ENCODE data around the gene LRP1B. TPM values are rescaled to one million over a fixed set of nuclear protein-coding genes. Genes with fewer than 3 reads are reported as not detected.

Gene LRP1B
- polyA plus RNA-seq, 1 of the 3 experiments (the other 2 are of a cell fraction) = 0.28 TPM

DNA sequence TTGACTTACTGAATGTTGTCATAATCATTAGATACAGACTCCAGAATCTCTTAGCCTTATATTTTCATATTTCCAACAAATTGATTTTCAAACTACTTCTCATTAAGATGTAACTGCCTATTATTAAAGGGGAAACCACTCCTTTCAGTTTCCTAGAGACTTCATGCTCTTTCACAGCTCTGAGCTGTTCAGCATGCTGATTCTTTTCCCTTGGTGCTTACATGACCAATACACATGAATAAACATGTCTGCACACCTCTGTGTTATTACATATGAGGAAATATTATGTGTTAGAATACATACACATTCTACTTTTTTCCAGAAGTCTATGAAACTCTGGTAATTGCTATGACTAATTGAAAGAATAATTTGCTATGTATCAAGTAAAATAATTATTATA is 200.0 kb downstream of the LRP1B start (continued):
- TF ChIP-seq GABPA (IDR thresholded peaks at IDR 0.05; ENCODE audit: low read depth) (no peak), SMC3 (IDR thresholded peaks at IDR 0.05; ENCODE audit: low read depth, low read length) (no peak)

DNA sequence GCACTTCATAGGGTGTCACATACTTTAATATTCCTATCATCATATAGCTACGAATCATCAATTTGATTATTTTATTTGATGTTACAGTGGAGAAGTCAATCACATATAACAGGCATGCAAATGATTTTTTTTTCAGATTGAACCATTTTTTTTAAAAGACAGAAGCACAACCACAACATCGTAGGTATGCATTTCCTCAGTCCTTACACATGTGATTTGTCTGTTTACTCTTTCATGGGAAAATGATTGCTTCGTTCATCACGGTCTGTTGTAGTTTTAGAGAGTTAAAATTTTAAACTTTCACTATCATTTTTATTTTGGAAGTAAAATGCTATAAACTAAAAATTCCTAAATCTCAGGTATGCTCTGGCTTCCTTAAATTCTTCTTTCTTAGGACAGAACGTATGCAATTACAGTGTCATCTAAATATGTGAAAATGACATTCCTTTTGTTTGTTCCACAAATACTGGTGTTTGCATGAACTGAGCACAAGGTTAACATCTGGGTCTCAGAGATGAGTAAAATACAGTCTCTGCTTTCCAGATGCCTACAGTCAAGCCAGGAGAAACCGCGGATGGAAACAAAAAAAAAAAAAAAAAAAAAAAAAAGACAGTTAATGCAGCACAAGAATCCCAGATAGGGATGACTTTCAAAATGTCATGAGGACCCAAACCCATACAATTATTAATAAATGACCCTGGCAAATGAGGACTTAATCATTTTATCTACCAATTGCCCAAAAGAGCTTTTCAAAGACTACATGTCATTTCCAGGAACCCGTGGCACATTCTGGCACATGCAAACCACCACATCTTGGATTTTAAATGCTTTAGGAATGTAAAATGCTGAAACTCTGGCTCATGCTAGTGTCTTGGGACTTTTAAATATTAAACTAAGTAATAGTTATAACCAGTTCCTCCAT is 201.2 kb downstream of the LRP1B start:
- Histone ChIP-seq H3F3A (replicated peaks; ENCODE audit: insufficient read depth) (no peaks in the 10 kb centered on the region), H3K79me2 (ENCODE audit: insufficient read depth) (no peaks in the 10 kb centered on the region), H3K4me3 (ENCODE audit: low read depth in 2 of 2, low read length in 1 of 2) (no peak overlapping the region), H4K20me1 (ENCODE audit: insufficient read depth) (no peaks in the 10 kb centered on the region), H3K9ac (no peak overlapping the region), H3K9me2 (no peaks in the 10 kb centered on the region), H3K9me3 (no peaks in the 10 kb centered on the region), H3K27me3 (ENCODE audit: insufficient read depth) (no peaks in the 10 kb centered on the region), H3K27ac (ENCODE audit: low read depth in 2 of 2, low read length in 1 of 2) (peak overlapping the region in 1 of 2 experiments; percentile 84; a peak in 2 of 4 replicates), H3K4me1 (ENCODE audit: control insufficient read depth in 1 of 2, insufficient read depth in 2 of 2, low read depth in 1 of 2, low read length in 1 of 2) (peaks cover 0 to 26% of the 10 kb centered on the region in 2 experiments; a peak in 2 of 4 replicates), H2AFZ (ENCODE audit: low read depth) (no peak overlapping the region), H3K4me2 (no peak overlapping the region), H3K36me3 (replicated peaks in 1 of 2; ENCODE audit: control insufficient read depth in 1 of 2, insufficient read depth in 2 of 2, low read length in 1 of 2) (no peaks in the 10 kb centered on the region)
- TF ChIP-seq TCF12 (IDR thresholded peaks at IDR 0.05) (peak; percentile 46; the same call in 1 of the 2 replicates), EP300 (IDR thresholded peaks at IDR 0.05; ENCODE audit: borderline replicate concordance in 1 of 2, low read depth in 1 of 2, low read length in 1 of 2) (peak in 1 of 2 experiments; percentile 81; a peak in 2 of 4 replicates), RCOR1 (IDR thresholded peaks at IDR 0.05; ENCODE audit: low read length) (peak; percentile 79; the same call in 1 of the 2 replicates), EZH2phosphoT487 (IDR thresholded peaks at IDR 0.05; ENCODE audit: borderline replicate concordance, low read depth) (no peak)
- TF ChIP-seq, protein P1, sequence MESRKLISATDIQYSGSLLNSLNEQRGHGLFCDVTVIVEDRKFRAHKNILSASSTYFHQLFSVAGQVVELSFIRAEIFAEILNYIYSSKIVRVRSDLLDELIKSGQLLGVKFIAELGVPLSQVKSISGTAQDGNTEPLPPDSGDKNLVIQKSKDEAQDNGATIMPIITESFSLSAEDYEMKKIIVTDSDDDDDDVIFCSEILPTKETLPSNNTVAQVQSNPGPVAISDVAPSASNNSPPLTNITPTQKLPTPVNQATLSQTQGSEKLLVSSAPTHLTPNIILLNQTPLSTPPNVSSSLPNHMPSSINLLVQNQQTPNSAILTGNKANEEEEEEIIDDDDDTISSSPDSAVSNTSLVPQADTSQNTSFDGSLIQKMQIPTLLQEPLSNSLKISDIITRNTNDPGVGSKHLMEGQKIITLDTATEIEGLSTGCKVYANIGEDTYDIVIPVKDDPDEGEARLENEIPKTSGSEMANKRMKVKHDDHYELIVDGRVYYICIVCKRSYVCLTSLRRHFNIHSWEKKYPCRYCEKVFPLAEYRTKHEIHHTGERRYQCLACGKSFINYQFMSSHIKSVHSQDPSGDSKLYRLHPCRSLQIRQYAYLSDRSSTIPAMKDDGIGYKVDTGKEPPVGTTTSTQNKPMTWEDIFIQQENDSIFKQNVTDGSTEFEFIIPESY (IDR thresholded peaks at IDR 0.05; ENCODE audit: borderline replicate concordance, low read depth) = no peak
- peak; percentile 20 for DNase-seq
- ChIA-PET CTCF (interaction anchor here (1.5 kb wide), 1 partner anchor 674 kb away, joined by 3 read pairs; no protein-coding TSS in a partner anchor), POLR2A (no interaction called here)
- WGBS (ENCODE audit: low lambda C conversion rate) = 53% methylated on average over 8 of the region's 8 CpGs

DNA sequence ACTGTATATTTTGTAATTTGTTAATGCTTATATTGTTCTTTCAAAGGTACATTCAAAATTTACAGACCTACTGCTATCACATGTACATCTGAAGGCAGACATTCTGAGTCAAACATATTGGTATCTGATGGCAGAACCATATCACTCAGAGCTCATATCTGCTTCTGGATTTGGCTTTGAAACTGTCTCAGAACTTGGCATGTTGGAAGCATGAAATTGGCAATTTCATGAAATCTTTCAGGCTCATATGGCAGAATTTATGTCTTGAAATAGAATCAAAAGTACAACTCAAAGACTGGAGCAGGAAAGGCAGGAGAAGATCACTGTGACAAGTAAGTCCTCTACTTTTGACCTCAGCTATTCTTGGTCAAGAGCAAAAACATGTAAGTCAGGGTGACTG is 202.3 kb downstream of the LRP1B start:
- Histone ChIP-seq H2AFZ (ENCODE audit: low read depth) (no peak overlapping the region), H3K4me1 (ENCODE audit: control insufficient read depth in 1 of 2, insufficient read depth in 2 of 2, low read depth in 1 of 2, low read length in 1 of 2) (peaks cover 0 to 34% of the 10 kb centered on the region in 2 experiments; a peak in 2 of 4 replicates), H3K9me3 (no peaks in the 10 kb centered on the region), H3K27me3 (ENCODE audit: insufficient read depth) (no peaks in the 10 kb centered on the region), H3F3A (replicated peaks; ENCODE audit: insufficient read depth) (no peaks in the 10 kb centered on the region), H3K27ac (ENCODE audit: low read depth in 2 of 2, low read length in 1 of 2) (peak overlapping the region in 1 of 2 experiments; percentile 84; a peak in 2 of 4 replicates), H3K4me3 (ENCODE audit: low read depth in 2 of 2, low read length in 1 of 2) (no peak overlapping the region), H3K79me2 (ENCODE audit: insufficient read depth) (no peaks in the 10 kb centered on the region), H3K9ac (no peak overlapping the region), H3K9me2 (no peaks in the 10 kb centered on the region), H3K4me2 (no peak overlapping the region), H3K36me3 (replicated peaks in 1 of 2; ENCODE audit: control insufficient read depth in 1 of 2, insufficient read depth in 2 of 2, low read length in 1 of 2) (no peaks in the 10 kb centered on the region), H4K20me1 (ENCODE audit: insufficient read depth) (no peaks in the 10 kb centered on the region)
- no peak for DNase-seq
- POLR2A ChIA-PET = no interaction called here
- CTCF ChIA-PET = interaction anchor here (0.6 kb wide), 1 partner anchor 525 kb away, joined by 3 read pairs; no protein-coding TSS in a partner anchor
- TF ChIP-seq YY1 (IDR thresholded peaks at IDR 0.05; ENCODE audit: low read depth) = no peak
- TF ChIP-seq, protein P2, sequence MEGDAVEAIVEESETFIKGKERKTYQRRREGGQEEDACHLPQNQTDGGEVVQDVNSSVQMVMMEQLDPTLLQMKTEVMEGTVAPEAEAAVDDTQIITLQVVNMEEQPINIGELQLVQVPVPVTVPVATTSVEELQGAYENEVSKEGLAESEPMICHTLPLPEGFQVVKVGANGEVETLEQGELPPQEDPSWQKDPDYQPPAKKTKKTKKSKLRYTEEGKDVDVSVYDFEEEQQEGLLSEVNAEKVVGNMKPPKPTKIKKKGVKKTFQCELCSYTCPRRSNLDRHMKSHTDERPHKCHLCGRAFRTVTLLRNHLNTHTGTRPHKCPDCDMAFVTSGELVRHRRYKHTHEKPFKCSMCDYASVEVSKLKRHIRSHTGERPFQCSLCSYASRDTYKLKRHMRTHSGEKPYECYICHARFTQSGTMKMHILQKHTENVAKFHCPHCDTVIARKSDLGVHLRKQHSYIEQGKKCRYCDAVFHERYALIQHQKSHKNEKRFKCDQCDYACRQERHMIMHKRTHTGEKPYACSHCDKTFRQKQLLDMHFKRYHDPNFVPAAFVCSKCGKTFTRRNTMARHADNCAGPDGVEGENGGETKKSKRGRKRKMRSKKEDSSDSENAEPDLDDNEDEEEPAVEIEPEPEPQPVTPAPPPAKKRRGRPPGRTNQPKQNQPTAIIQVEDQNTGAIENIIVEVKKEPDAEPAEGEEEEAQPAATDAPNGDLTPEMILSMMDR (IDR thresholded peaks at IDR 0.05) = no peak
- TF ChIP-seq RXRA (IDR thresholded peaks at IDR 0.05; ENCODE audit: borderline replicate concordance, low read depth) = no peak
- TF ChIP-seq MEF2A (IDR thresholded peaks at IDR 0.05; ENCODE audit: borderline replicate concordance, low read depth) = no peak
- TF ChIP-seq FOSL2 (IDR thresholded peaks at IDR 0.05; ENCODE audit: borderline replicate concordance, low read depth) = no peak
- TF ChIP-seq GATA2 (CRISPR knock-in tag; IDR thresholded peaks at IDR 0.05) = no peak
- no peak for TF ChIP-seq EZH2phosphoT487 (IDR thresholded peaks at IDR 0.05; ENCODE audit: borderline replicate concordance, low read depth)
- TF ChIP-seq GABPA (IDR thresholded peaks at IDR 0.05; ENCODE audit: low read depth) = no peak
- TF ChIP-seq, protein P3, sequence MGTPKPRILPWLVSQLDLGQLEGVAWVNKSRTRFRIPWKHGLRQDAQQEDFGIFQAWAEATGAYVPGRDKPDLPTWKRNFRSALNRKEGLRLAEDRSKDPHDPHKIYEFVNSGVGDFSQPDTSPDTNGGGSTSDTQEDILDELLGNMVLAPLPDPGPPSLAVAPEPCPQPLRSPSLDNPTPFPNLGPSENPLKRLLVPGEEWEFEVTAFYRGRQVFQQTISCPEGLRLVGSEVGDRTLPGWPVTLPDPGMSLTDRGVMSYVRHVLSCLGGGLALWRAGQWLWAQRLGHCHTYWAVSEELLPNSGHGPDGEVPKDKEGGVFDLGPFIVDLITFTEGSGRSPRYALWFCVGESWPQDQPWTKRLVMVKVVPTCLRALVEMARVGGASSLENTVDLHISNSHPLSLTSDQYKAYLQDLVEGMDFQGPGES (IDR thresholded peaks at IDR 0.05; ENCODE audit: low read depth, low read length) = no peak
- TF ChIP-seq, protein P1 (IDR thresholded peaks at IDR 0.05; ENCODE audit: borderline replicate concordance, low read depth) = no peak
- no peak for TF ChIP-seq NRF1 (IDR thresholded peaks at IDR 0.05; ENCODE audit: low read depth, low read length)
- no peak for TF ChIP-seq ELF1 (IDR thresholded peaks at IDR 0.05)
- no peak for TF ChIP-seq NFIC (IDR thresholded peaks at IDR 0.05; ENCODE audit: borderline replicate concordance)
